IMR-90 (cell line): ENCODE measurements around the gene ARHGEF2. TPM values are rescaled to one million over a fixed set of nuclear protein-coding genes. Genes with fewer than 3 reads are reported as not detected.

Source experiments
- ATAC-seq: fragments of 200-7000 bp; cut with Tn5 transposase; 2 replicates; pipeline ENCODE4 v1.9.1; 2020; ENCODE audit warnings: low read depth, mild to moderate bottlenecking, moderate library complexity
- BruUV-seq: library from RNA; stranded (reverse); fragments of 400-500 nt; replicated peaks from 2 replicates; lab custom pipeline; 2021; lab: Mats Ljungman, UMichigan
- CTCF ChIA-PET: fragments of 300-600 bp; formaldehyde crosslinking; extraction: SDS; loops from one replicate; lab custom pipeline; 2021; ENCODE audit warnings: antibody characterized with exemption; lab: Yijun Ruan, JAX
- POLR2A ChIA-PET: fragments of 300-600 bp; sonication (Branson Sonifier 250); formaldehyde crosslinking; loops from one replicate; lab custom pipeline; 2022; ENCODE audit warnings: antibody characterized with exemption; ENCODE audit not compliant: unreplicated experiment; lab: Charles Lee
- DNase-seq: peaks from one replicate; pipeline ENCODE4 v3.0.0; 2013
- H2AFZ ChIP-seq: replicated peaks from 2 replicates; pipeline ENCODE3; 2013; ENCODE audit warnings: low read length, mild to moderate bottlenecking; ENCODE audit not compliant: poor library complexity
- H2AK5ac ChIP-seq: 2 replicates; pipeline ENCODE4 v1.6.1; 2013; ENCODE audit warnings: low read depth, low read length, inconsistent platforms
- H2AK9ac ChIP-seq: replicated peaks from 2 replicates; pipeline ENCODE3; 2013; ENCODE audit warnings: mild to moderate bottlenecking, low read depth, low read length, moderate library complexity; ENCODE audit not compliant: poor library complexity
- H2BK120ac ChIP-seq: 2 replicates; pipeline ENCODE4 v1.6.1; 2013; ENCODE audit warnings: low read depth, low read length, inconsistent platforms
- H2BK15ac ChIP-seq: 3 replicates; pipeline ENCODE4 v1.6.1; 2013; ENCODE audit warnings: low read depth, low read length, inconsistent platforms
- H2BK20ac ChIP-seq: 2 replicates; pipeline ENCODE4 v1.6.1; 2013; ENCODE audit warnings: low read depth, mild to moderate bottlenecking, inconsistent platforms, low read length, moderate library complexity
- H2BK5ac ChIP-seq: 2 replicates; pipeline ENCODE4 v1.6.1; 2013; ENCODE audit warnings: mild to moderate bottlenecking, low read depth, low read length, inconsistent platforms; ENCODE audit not compliant: poor library complexity, severe bottlenecking
- H3K14ac ChIP-seq: replicated peaks from 2 replicates; pipeline ENCODE4 v1.6.1; 2013; ENCODE audit warnings: low read depth, low read length, inconsistent platforms
- H3K18ac ChIP-seq: 2 replicates; pipeline ENCODE4 v1.6.1; 2013; ENCODE audit warnings: low read depth, low read length, control low read depth
- H3K23ac ChIP-seq: 2 replicates; pipeline ENCODE4 v1.6.1; 2013; ENCODE audit warnings: low read depth, low read length, inconsistent platforms
- H3K27ac ChIP-seq: 2 replicates; pipeline ENCODE4 v1.5.1; 2013; ENCODE audit warnings: mild to moderate bottlenecking, control low read depth, low read length; ENCODE audit not compliant: insufficient read depth
- H3K27me3 ChIP-seq: 2 replicates; pipeline ENCODE4 v1.6.1; 2013; ENCODE audit warnings: low read length; ENCODE audit not compliant: control insufficient read depth, insufficient read depth
- H3K36me3 ChIP-seq: 2 replicates; pipeline ENCODE4 v1.6.1; 2013; ENCODE audit warnings: low read length, mixed read lengths; ENCODE audit not compliant: control insufficient read depth, insufficient read depth
- H3K4ac ChIP-seq: 2 replicates; pipeline ENCODE4 v1.6.1; 2013; ENCODE audit warnings: low read depth, low read length, inconsistent platforms
- H3K4me1 ChIP-seq: 2 replicates; pipeline ENCODE4 v1.6.1; 2013; ENCODE audit warnings: low read length, mixed read lengths; ENCODE audit not compliant: control insufficient read depth, insufficient read depth
- H3K4me2 ChIP-seq: 2 replicates; pipeline ENCODE4 v1.6.1; 2013; ENCODE audit warnings: low read depth, mild to moderate bottlenecking, control low read depth, low read length, moderate library complexity
- H3K4me3 ChIP-seq: 2 replicates; pipeline ENCODE4 v1.5.1; 2013; ENCODE audit warnings: low read depth, mild to moderate bottlenecking, control low read depth, low read length, moderate library complexity; ENCODE audit not compliant: insufficient read depth
- H3K56ac ChIP-seq: 2 replicates; pipeline ENCODE4 v1.6.1; 2013; ENCODE audit warnings: low read length, inconsistent platforms; ENCODE audit not compliant: insufficient read depth; ENCODE audit errors: extremely low read depth
- H3K79me1 ChIP-seq, 2 experiments: 2 replicates each; pipeline ENCODE4 v1.6.1; 2013; ENCODE audit warnings: low read length in 2 of 2, inconsistent platforms in 1 of 2, low read depth in 1 of 2
- H3K9ac ChIP-seq: 2 replicates; pipeline ENCODE4 v1.6.1; 2013; ENCODE audit warnings: low read depth, low read length, control low read depth
- H3K9me1 ChIP-seq: 2 replicates; pipeline ENCODE4 v1.6.1; 2013; ENCODE audit warnings: low read length, inconsistent platforms; ENCODE audit not compliant: insufficient read depth
- H3K9me3 ChIP-seq: 2 replicates; pipeline ENCODE4 v1.6.1; 2013; ENCODE audit warnings: low read length; ENCODE audit not compliant: control insufficient read depth, insufficient read depth
- H4K20me1 ChIP-seq: 2 replicates; pipeline ENCODE4 v1.6.1; 2013; ENCODE audit warnings: low read length, inconsistent platforms; ENCODE audit not compliant: insufficient read depth
- H4K5ac ChIP-seq: 2 replicates; pipeline ENCODE4 v1.6.1; 2013; ENCODE audit warnings: mild to moderate bottlenecking, low read depth, low read length, control low read depth
- H4K8ac ChIP-seq, 2 experiments: 2 replicates each; pipeline ENCODE4 v1.6.1; 2013; ENCODE audit warnings: low read depth in 2 of 2, low read length in 2 of 2, control low read depth in 1 of 2, inconsistent platforms in 1 of 2
- H4K91ac ChIP-seq: 2 replicates; pipeline ENCODE4 v1.6.1; 2013; ENCODE audit warnings: low read depth, low read length, inconsistent platforms; ENCODE audit not compliant: insufficient read depth
- BHLHE40 ChIP-seq: fragments of 150-350 bp; IDR thresholded peaks from 2 replicates; pipeline ENCODE4 v1.6.1; 2016; ENCODE audit warnings: mild to moderate bottlenecking, low read depth, low read length
- CEBPB ChIP-seq: IDR thresholded peaks from 2 replicates; pipeline ENCODE4 v1.6.1; 2012; ENCODE audit warnings: low read depth, low read length, improper control_type of control experiment
- CTCF ChIP-seq: conservative IDR thresholded peaks from 2 replicates; pipeline ENCODE4 v1.5.1; 2012; ENCODE audit warnings: mild to moderate bottlenecking, low read depth, low read length, improper control_type of control experiment
- MAZ ChIP-seq: IDR thresholded peaks from 2 replicates; pipeline ENCODE4 v1.6.1; 2012; ENCODE audit warnings: low read depth, mild to moderate bottlenecking, low read length, improper control_type of control experiment, moderate library complexity, borderline replicate concordance
- MXI1 ChIP-seq: IDR thresholded peaks from 2 replicates; pipeline ENCODE4 v1.6.1; 2012; ENCODE audit warnings: low read depth, mild to moderate bottlenecking, low read length, moderate library complexity, borderline replicate concordance
- NFE2L2 ChIP-seq: fragments of 150-350 bp; IDR thresholded peaks from 2 replicates; pipeline ENCODE4 v1.6.1; 2016; ENCODE audit warnings: low read depth, mild to moderate bottlenecking, low read length
- POLR2A ChIP-seq: IDR thresholded peaks from 2 replicates; pipeline ENCODE4 v1.6.1; 2012; ENCODE audit warnings: mild to moderate bottlenecking, low read depth, low read length
- RAD21 ChIP-seq: IDR thresholded peaks from 2 replicates; pipeline ENCODE4 v1.6.1; 2012; ENCODE audit warnings: low read length, improper control_type of control experiment
- RCOR1 ChIP-seq: IDR thresholded peaks from 2 replicates; pipeline ENCODE4 v1.6.1; 2012; ENCODE audit warnings: mild to moderate bottlenecking, low read length, improper control_type of control experiment; ENCODE audit not compliant: insufficient replicate concordance
- RFX5 ChIP-seq: IDR thresholded peaks from 2 replicates; pipeline ENCODE4 v1.8.0; 2012; ENCODE audit warnings: low read depth, mild to moderate bottlenecking, low read length, moderate library complexity
- SMC3 ChIP-seq: fragments of 150-350 bp; IDR thresholded peaks from 2 replicates; pipeline ENCODE4 v1.6.1; 2016; ENCODE audit warnings: low read depth, mild to moderate bottlenecking, antibody characterized with exemption, low read length, moderate library complexity
- USF2 ChIP-seq: fragments of 150-350 bp; IDR thresholded peaks from 2 replicates; pipeline ENCODE4 v1.6.1; 2017; ENCODE audit warnings: mild to moderate bottlenecking, antibody characterized with exemption, low read length, low read depth
- WGBS, 2 experiments: methylation state at CpG; one replicate each; pipeline versions ENCODE4 v1.1.5 to v1.1.7; 2013; ENCODE audit warnings: missing lambda C conversion rate in 2 of 2; ENCODE audit not compliant: insufficient read length in 1 of 2; ENCODE audit errors: extremely low coverage in 2 of 2; 5-methylcytosine and 5-hydroxymethylcytosine counted together
- dilution Hi-C: fragments of 300-500 bp; cut with HindIII; formaldehyde crosslinking; loops from one replicate; pipeline ENCODE4 v1.14.3; 2018; ENCODE audit warnings: low sequenced_read_pairs; ENCODE audit not compliant: unreplicated experiment
- in situ Hi-C: fragments of 300-500 bp; cut with MboI; formaldehyde crosslinking; loops from 3 replicates; pipeline ENCODE4 v1.14.3; 2019; ENCODE audit warnings: low sequenced_read_pairs, inconsistent platforms, mixed read lengths
- intact Hi-C: fragments of 100-400 bp; cut with micrococcal nuclease; formaldehyde crosslinking; loops from 2 replicates; pipeline ENCODE4 v1.10.0; 2022
- polyA plus RNA-seq, 3 experiments: library from polyadenylated mRNA; depleted of rRNA; stranded (reverse); fragments of >200 nt; gene quantifications; 2 replicates each; pipeline ENCODE4 v1.2.3, GENCODE V29; 2012; ENCODE audit warnings: low replicate concordance in 1 of 3
- total RNA-seq: library from RNA; depleted of rRNA; stranded (reverse); fragments of >200 nt; gene quantifications from 2 replicates; pipeline ENCODE4 v1.2.3, GENCODE V29; 2012

The ARHGEF2 gene
- total and polyA plus RNA-seq, 2 of the 4 experiments (the other 2 are of a cell fraction): 91.8 to 117 TPM

- H2BK5ac ChIP-seq: no peak overlapping the region
- in situ Hi-C loops (no loop called here), intact Hi-C loops (loop anchor here (1.0 to 2.0 kb wide), 2 partner anchors 26 to 40 kb away; partner anchors contain the start of gene UBQLN4), dilution Hi-C loops (no loop called here)
- H3K27me3 ChIP-seq: no peaks in the 10 kb centered on the region
- H3K4me3 ChIP-seq: no peak overlapping the region
- no peak overlapping the region for H4K8ac ChIP-seq
- no peak overlapping the region for H2AK9ac ChIP-seq
- H3K27ac ChIP-seq: no peak overlapping the region
- no peak overlapping the region for H2BK20ac ChIP-seq
- DNase-seq (no peak), ATAC-seq (no peak)
- no peak overlapping the region for H3K9ac ChIP-seq
- WGBS, 2 experiments: no CpG with 5 or more reads among the region's 4 CpGs
- no peak overlapping the region for H3K14ac ChIP-seq
- H3K36me3 ChIP-seq: no peaks in the 10 kb centered on the region
- POLR2A ChIA-PET: no interaction called here
- no peak overlapping the region for H2BK120ac ChIP-seq
- no peaks in the 10 kb centered on the region for H4K20me1 ChIP-seq
- no peak overlapping the region for H2AFZ ChIP-seq
- no peak overlapping the region for H2AK5ac ChIP-seq
- H4K5ac ChIP-seq: no peak overlapping the region
- no peak overlapping the region for H3K23ac ChIP-seq
- no peaks in the 10 kb centered on the region for H3K9me3 ChIP-seq
- CTCF ChIA-PET: interaction anchor here (0.6 to 1.1 kb wide), 3 partner anchors 16 to 40 kb away, joined by 4 to 5 read pairs (median 4); no protein-coding TSS in a partner anchor
- H3K4ac ChIP-seq: no peak overlapping the region
- no peak overlapping the region for H2BK15ac ChIP-seq
- no peak for TF ChIP-seq USF2
- no peak for TF ChIP-seq RFX5
- no peak for TF ChIP-seq SMC3
- TF ChIP-seq BHLHE40: no peak
- TF ChIP-seq CTCF: no peak
- no peak for TF ChIP-seq MAZ
- no peak for TF ChIP-seq POLR2A
- TF ChIP-seq RAD21: no peak
- no peak for TF ChIP-seq MXI1
- TF ChIP-seq RCOR1: no peak
- no peak for TF ChIP-seq NFE2L2
- TF ChIP-seq CEBPB: no peak
- no TSS peak for BruUV-seq
- H3K56ac ChIP-seq: no peak overlapping the region
- no peak overlapping the region for H3K18ac ChIP-seq
- 0 out of 2 replicates have a peak, but pooled peaks cover 1% of the 10 kb centered on the region for H3K4me1 ChIP-seq
- H4K91ac ChIP-seq: no peak overlapping the region
- H3K79me1 ChIP-seq: no peaks in the 10 kb centered on the region
- H3K4me2 ChIP-seq: no peak overlapping the region
- peaks cover 7% of the 10 kb centered on the region for H3K9me1 ChIP-seq
Observed at GRCh38 chr1:156026588-156026987, 48.2 kb upstream of the ARHGEF2 start.
